ENCODE measurements around the gene ANKRD12.

GRCh38 chr18:9175115-9175514 is 38.5 kb downstream of the ANKRD12 start:
- TF ChIP-seq, protein P1, sequence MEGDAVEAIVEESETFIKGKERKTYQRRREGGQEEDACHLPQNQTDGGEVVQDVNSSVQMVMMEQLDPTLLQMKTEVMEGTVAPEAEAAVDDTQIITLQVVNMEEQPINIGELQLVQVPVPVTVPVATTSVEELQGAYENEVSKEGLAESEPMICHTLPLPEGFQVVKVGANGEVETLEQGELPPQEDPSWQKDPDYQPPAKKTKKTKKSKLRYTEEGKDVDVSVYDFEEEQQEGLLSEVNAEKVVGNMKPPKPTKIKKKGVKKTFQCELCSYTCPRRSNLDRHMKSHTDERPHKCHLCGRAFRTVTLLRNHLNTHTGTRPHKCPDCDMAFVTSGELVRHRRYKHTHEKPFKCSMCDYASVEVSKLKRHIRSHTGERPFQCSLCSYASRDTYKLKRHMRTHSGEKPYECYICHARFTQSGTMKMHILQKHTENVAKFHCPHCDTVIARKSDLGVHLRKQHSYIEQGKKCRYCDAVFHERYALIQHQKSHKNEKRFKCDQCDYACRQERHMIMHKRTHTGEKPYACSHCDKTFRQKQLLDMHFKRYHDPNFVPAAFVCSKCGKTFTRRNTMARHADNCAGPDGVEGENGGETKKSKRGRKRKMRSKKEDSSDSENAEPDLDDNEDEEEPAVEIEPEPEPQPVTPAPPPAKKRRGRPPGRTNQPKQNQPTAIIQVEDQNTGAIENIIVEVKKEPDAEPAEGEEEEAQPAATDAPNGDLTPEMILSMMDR (IDR thresholded peaks at IDR 0.05; ENCODE audit: low read depth, low read length): no peak
- TF ChIP-seq EZH2phosphoT487 (IDR thresholded peaks at IDR 0.05; ENCODE audit: low read depth): no peak
